K562 (cell line): ENCODE measurements around the gene SPI1. TPM values are rescaled to one million over a fixed set of nuclear protein-coding genes. Genes with fewer than 3 reads are reported as not detected.

ENCODE experiments used
- CBFA2T3 ChIP-seq: fragments of 450-650 bp; IDR thresholded peaks from 2 replicates; pipeline ENCODE4 v1.6.1; 2017
- CCNT2 ChIP-seq: IDR thresholded peaks from 2 replicates; pipeline ENCODE4 v1.6.1; 2011; ENCODE audit warnings: borderline replicate concordance, low read depth, mild to moderate bottlenecking, moderate library complexity, mixed read lengths, low read length; ENCODE audit not compliant: insufficient read length; ENCODE audit errors: extremely low read depth
- FIP1L1 ChIP-seq: fragments of 200-400 bp; formaldehyde crosslinking; IDR thresholded peaks from 2 replicates; pipeline ENCODE4 v1.6.1; 2018; ENCODE audit warnings: mild to moderate bottlenecking, low read depth, low read length; ENCODE audit not compliant: poor library complexity, severe bottlenecking
- FOXK2 ChIP-seq, 2 experiments: fragments of 450-650 bp; IDR thresholded peaks in 1 of 2; conservative IDR thresholded peaks in 1 of 2; 2 replicates each; pipeline ENCODE4 v1.6.1; 2016; ENCODE audit warnings: low read depth in 2 of 2, mild to moderate bottlenecking in 1 of 2
- MECOM ChIP-seq: fragments of 250-450 bp; sonication (Bioruptor Pico); IDR thresholded peaks from 2 replicates; pipeline ENCODE4 v1.8.0; 2022; ENCODE audit warnings: inconsistent platforms
- MEIS2 ChIP-seq: fragments of 450-650 bp; IDR thresholded peaks from 2 replicates; pipeline ENCODE4 v1.6.1; 2014; ENCODE audit warnings: mild to moderate bottlenecking; ENCODE audit not compliant: partially characterized antibody
- NKRF ChIP-seq: fragments of 450-650 bp; IDR thresholded peaks from 2 replicates; pipeline ENCODE4 v1.6.1; 2016; ENCODE audit warnings: borderline replicate concordance
- NUFIP1 ChIP-seq: fragments of 450-650 bp; IDR thresholded peaks from 2 replicates; pipeline ENCODE4 v1.6.1; 2018; ENCODE audit not compliant: partially characterized antibody
- SLC30A9 ChIP-seq: fragments of 250-450 bp; sonication (Bioruptor Pico); IDR thresholded peaks from 2 replicates; pipeline ENCODE4 v1.8.0; 2022; ENCODE audit warnings: mild to moderate bottlenecking, moderate library complexity
- TEAD2 ChIP-seq: fragments of 450-650 bp; IDR thresholded peaks from 2 replicates; pipeline ENCODE4 v1.6.1; 2016; ENCODE audit warnings: missing genetic modification characterization, control low read depth, missing compliant biosample characterization
- TRIM25 ChIP-seq: fragments of 450-650 bp; IDR thresholded peaks from 2 replicates; pipeline ENCODE4 v1.7.0; 2016; ENCODE audit warnings: borderline replicate concordance
- ZNF551 ChIP-seq: fragments of 250-450 bp; sonication (Bioruptor Pico); IDR thresholded peaks from 2 replicates; pipeline ENCODE4 v1.5.0; 2021; ENCODE audit warnings: mild to moderate bottlenecking, moderate library complexity
- ZNF586 ChIP-seq: fragments of 450-650 bp; formaldehyde crosslinking; conservative IDR thresholded peaks from 2 replicates; pipeline ENCODE4 v1.4.0; 2020; ENCODE audit warnings: mild to moderate bottlenecking, moderate library complexity
- ZNF668 ChIP-seq: fragments of 250-450 bp; sonication (Bioruptor Pico); IDR thresholded peaks from 2 replicates; pipeline ENCODE4 v1.8.0; 2022; ENCODE audit warnings: mild to moderate bottlenecking, inconsistent platforms
- ZSCAN29 ChIP-seq: fragments of 450-650 bp; IDR thresholded peaks from 2 replicates; pipeline ENCODE4 v1.6.1; 2017
- polyA plus RNA-seq, 8 experiments: library from polyadenylated mRNA; depleted of rRNA in 4 of 8; stranded (reverse) in 5 of 8; unstranded in 3 of 8; fragments of >200 nt; fragmentation: Nextera tagmentation in 2 of 8; fragmentation: Illumina TruSeq in 1 of 8; extraction: Ambion mirVana in 2 of 8; extraction: Trizol in 1 of 8; gene quantifications; 2 replicates each; pipeline versions ENCODE4 v1.2.1 to v1.2.3, GENCODE V29; 2011 to 2014; ENCODE audit warnings: inconsistent platforms in 1 of 8, missing spikeins in 1 of 8
- total RNA-seq, 7 experiments: library from RNA; depleted of rRNA in 6 of 7; stranded (reverse); fragments of >200 nt in 6 of 7; fragmentation: Illumina TruSeq in 2 of 7; extraction: Trizol in 2 of 7; gene quantifications; 2 replicates each; pipeline versions ENCODE4 v1.2.1 to v1.2.3, GENCODE V29; 2011 to 2021; ENCODE audit warnings: low replicate concordance in 1 of 7
- TF ChIP-seq, protein P1 (sequence below): sonication (generic); formaldehyde crosslinking; IDR thresholded peaks from 2 replicates; pipeline ENCODE4 v1.8.0; 2022; ENCODE audit warnings: mild to moderate bottlenecking, missing genetic modification reagents, borderline replicate concordance
- TF ChIP-seq, protein P2 (sequence below): fragments of 450-650 bp; formaldehyde crosslinking; IDR thresholded peaks from 2 replicates; pipeline ENCODE4 v1.4.0; 2022; ENCODE audit warnings: missing genetic modification characterization
- TF ChIP-seq, protein P3 (sequence below): sonication (generic); formaldehyde crosslinking; IDR thresholded peaks from 2 replicates; pipeline ENCODE4 v1.8.1; 2023; ENCODE audit warnings: mild to moderate bottlenecking, missing genetic modification reagents

SPI1 gene
- total and polyA plus RNA-seq, 9 of the 15 experiments (the other 6 are each of a cell fraction or from before 2014, with no cell fraction given) = 0.10 to 33.7 (median 10.3) TPM

GRCh38 chr11:47399860-47400767, 21.8 kb upstream of the SPI1 start (continued):
- TF ChIP-seq MEIS2 = no peak
- TF ChIP-seq ZSCAN29 = no peak
- TF ChIP-seq ZNF551 (CRISPR knock-in tag) = no peak
- no peak for TF ChIP-seq MECOM (CRISPR knock-in tag)
- no peak for TF ChIP-seq FOXK2 (conservative IDR thresholded peaks at IDR 0.05 in 1 of 2, IDR thresholded peaks at IDR 0.05 in 1 of 2; ENCODE audit: low read depth in 2 of 2)
- TF ChIP-seq, protein P1, sequence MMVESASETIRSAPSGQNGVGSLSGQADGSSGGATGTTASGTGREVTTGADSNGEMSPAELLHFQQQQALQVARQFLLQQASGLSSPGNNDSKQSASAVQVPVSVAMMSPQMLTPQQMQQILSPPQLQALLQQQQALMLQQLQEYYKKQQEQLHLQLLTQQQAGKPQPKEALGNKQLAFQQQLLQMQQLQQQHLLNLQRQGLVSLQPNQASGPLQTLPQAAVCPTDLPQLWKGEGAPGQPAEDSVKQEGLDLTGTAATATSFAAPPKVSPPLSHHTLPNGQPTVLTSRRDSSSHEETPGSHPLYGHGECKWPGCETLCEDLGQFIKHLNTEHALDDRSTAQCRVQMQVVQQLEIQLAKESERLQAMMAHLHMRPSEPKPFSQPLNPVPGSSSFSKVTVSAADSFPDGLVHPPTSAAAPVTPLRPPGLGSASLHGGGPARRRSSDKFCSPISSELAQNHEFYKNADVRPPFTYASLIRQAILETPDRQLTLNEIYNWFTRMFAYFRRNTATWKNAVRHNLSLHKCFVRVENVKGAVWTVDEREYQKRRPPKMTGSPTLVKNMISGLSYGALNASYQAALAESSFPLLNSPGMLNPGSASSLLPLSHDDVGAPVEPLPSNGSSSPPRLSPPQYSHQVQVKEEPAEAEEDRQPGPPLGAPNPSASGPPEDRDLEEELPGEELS (CRISPR knock-in tag) = no peak
- TF ChIP-seq, protein P2, sequence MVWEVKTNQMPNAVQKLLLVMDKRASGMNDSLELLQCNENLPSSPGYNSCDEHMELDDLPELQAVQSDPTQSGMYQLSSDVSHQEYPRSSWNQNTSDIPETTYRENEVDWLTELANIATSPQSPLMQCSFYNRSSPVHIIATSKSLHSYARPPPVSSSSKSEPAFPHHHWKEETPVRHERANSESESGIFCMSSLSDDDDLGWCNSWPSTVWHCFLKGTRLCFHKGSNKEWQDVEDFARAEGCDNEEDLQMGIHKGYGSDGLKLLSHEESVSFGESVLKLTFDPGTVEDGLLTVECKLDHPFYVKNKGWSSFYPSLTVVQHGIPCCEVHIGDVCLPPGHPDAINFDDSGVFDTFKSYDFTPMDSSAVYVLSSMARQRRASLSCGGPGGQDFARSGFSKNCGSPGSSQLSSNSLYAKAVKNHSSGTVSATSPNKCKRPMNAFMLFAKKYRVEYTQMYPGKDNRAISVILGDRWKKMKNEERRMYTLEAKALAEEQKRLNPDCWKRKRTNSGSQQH (CRISPR knock-in tag) = no peak
- TF ChIP-seq NUFIP1 = no peak
- TF ChIP-seq FIP1L1 = no peak
- no peak for TF ChIP-seq TRIM25
- TF ChIP-seq ZNF586 (CRISPR knock-in tag) = no peak
- TF ChIP-seq CCNT2 = peak; percentile 53
- TF ChIP-seq, protein P3, sequence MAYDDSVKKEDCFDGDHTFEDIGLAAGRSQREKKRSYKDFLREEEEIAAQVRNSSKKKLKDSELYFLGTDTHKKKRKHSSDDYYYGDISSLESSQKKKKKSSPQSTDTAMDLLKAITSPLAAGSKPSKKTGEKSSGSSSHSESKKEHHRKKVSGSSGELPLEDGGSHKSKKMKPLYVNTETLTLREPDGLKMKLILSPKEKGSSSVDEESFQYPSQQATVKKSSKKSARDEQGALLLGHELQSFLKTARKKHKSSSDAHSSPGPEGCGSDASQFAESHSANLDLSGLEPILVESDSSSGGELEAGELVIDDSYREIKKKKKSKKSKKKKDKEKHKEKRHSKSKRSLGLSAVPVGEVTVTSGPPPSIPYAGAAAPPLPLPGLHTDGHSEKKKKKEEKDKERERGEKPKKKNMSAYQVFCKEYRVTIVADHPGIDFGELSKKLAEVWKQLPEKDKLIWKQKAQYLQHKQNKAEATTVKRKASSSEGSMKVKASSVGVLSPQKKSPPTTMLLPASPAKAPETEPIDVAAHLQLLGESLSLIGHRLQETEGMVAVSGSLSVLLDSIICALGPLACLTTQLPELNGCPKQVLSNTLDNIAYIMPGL (CRISPR knock-in tag) = no peak
- no peak for TF ChIP-seq ZNF668 (CRISPR knock-in tag)
- no peak for TF ChIP-seq SLC30A9 (CRISPR knock-in tag)
- peak; percentile 55 for TF ChIP-seq CBFA2T3
- TF ChIP-seq NKRF = no peak
- no peak for TF ChIP-seq TEAD2 (tag)
